Measurements from ENCODE around the gene ZFAND5.

Gene ZFAND5

DNA sequence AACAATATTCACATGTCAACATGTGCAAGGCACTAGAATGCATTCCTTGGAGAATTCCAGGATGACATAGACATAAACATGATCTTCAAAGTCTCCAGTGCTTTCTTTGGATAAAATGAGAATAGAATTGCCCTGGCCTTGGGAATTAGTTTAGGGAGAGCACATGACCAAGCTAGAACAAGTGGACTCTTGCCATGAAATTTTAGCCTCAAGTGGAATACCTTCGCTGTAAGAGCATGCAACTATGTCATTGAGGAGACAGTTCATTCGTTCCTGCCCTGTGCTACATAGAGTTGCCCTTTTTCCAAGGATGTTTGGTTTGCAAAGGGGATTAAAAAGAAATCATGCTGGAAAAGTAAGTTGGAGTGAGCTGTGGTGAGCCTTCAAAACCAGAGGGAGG, 42.7 kb downstream of the ZFAND5 start:
- no peak for DNase-seq

DNA sequence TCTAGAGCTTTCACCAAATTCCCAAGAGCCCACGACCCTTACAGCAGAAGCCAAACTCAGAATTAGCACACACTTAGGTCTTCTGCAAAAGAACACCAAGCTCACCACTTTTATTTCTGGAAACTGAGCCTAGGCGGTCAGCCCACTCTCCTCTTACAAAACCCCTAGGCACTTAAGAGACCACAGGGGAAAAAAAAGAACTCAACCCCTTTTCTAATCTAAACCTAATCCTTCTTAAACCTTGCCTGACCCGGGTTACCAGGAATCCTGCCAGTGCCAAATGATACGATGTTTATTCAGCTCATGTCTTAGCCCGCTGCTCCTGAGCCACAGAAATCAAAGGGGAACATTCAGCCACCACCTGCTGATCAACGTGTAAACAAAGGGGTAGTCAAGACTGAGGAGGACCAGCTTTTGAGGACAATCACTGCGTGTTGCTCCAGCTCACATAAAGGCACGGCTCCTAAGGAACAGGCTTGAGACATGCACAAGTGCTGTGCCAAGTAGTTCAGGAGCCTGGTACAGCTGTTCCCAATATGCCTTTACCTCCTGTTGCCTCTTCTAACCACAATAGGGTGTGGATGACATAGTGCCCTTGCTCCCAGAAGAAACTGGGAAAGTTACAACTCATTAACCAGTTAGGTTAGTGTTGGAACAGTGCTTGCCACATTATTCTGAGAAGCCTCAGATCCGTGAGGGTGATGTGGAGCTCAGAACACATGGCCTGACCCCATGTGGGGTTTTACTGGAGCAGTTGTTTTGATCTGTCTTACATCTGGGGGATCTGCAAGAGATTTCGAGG, 49.3 kb downstream of the ZFAND5 start:
- no peak for DNase-seq

DNA sequence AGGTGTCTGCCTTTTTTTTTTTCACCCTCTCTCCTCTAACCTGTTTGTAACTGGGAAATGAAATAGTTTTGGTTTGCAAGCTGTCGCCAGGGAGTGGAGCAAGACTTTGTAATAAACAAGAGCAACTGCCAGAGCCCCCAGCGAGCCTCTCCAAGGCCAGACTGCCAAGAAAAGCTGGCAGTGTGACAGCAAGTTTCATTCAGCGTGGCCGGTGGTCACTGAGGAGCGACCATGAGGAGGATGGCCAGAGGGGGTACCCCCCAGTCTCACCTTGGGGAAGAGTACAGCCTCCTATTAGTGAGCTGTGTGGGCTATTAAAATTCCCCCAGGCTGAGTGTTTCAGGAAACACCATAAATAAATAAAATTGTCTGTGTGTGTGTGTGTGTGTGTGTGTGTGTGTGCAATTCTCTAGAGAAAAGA, 49.9 kb downstream of the ZFAND5 start:
- DNase-seq = no peak

DNA sequence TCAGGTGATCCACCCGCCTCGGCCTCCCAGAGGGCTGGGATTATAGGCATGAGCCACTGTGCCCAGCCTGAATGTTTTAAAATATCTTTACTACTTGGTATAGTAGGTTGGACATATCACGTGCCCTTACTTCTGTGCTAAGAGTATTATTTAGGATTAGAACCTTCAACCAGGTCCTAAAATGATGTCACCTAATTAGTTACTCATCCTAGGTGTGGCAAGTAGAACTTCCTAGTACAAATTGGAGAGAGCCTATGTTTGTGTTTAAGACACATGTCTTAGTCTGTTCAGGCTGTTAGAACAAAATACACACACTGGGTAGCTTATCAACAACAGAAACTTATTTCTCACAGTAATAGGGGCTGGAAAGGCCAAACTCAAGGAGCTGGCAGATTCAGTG, 51.5 kb downstream of the ZFAND5 start:
- no peak for DNase-seq

DNA sequence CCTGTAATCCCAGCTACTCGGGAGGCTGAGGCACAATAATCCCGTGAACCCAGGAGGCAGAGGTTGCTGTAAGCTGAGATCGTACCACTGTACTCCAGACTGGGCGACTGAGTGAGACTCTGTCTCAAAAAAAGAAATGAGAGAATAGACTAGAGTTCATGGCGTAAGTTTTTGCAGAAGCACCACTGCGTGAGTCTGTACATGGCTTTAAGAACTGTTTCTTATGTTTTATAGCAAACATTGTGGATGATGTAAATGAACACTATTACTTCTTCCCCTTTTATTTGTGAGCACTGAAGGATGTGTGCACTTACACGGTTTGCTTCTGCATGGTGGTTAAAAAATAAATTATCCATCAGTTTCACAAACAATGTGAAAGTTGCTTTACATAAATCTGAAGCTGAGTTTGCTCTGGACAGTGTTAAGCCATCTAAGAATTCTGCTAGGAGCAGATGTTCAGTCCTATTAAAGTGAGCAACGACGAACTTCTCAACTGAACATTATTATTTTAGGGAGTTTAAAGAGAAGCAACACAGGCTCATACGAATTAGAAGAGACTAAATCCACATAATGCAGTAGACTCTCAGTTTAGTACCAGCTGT, 52.5 kb downstream of the ZFAND5 start:
- DNase-seq = peak; percentile 33

DNA sequence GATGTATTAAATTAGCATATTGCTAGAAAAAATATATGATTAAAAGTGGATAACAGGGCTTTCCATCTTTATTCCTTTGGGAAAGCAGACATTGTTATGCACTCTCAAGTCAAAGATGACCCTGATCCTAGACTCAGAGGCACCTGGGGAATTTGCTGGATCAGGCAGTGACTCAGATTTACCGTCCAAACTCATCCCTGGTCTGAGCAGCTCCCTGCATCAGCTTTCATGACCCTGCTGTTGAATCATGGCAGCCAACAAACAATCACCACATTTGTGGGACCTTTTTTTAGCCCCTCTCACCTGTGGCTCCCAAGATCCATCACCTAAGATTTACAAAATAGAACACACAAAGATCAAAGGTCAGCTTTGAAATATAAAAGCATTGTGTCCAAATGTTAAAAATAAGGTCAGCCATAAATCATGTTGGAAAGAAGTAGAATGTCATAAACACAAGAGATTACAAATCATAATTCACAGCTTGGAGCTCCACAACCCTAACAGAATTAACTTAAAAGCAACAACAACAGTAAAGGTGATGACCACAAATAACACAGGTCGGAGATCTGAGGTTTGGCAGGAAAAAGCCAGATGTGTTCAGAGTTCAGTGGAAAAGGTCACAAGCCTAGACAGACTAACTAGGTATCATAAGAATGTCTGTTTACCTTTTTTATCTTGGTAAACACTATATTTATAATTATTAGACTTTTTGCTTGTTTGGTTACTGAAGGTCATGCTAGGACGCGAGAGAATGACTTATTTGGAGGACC, 55.5 kb downstream of the ZFAND5 start:
- DNase-seq = no peak

DNA sequence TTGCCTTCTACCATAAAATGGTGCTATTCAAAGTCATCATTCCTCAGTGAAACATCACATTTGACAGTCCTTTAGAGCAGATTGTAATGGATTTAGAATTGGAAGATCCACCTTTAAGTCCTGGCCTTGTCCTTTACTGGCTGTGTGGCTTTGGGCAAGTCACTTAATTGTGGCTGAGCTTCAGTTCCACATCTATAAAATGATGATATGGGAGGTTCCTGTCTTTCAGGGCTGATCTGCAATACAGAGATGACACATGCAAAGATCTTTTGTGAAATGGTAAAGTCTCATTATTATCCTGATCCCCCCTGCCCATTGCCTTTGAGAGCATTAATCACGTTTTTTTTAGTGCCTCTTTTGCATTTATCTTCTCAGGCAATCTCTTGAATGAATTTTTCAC, 58.2 kb downstream of the ZFAND5 start:
- peak; percentile 77 for DNase-seq

DNA sequence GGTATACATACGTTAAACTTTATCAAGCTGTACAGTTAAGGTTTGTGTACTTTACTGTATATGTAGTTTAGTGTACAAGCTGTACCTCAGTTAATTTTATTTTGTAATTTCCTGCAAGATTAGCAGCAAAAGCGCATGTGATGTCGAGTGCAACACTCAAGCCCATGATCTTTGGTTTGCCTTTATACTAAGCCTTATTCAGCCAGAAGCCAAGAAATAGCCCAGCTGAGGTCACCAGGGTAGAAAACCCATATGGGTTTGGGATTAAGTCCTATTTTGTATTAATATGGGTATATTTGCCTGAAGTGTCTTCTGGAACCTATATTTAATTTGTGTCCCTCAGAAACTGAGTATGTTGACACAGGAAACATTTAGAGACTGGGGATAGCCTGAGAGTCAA, 59.3 kb downstream of the ZFAND5 start:
- peak; percentile 49 for DNase-seq

DNA sequence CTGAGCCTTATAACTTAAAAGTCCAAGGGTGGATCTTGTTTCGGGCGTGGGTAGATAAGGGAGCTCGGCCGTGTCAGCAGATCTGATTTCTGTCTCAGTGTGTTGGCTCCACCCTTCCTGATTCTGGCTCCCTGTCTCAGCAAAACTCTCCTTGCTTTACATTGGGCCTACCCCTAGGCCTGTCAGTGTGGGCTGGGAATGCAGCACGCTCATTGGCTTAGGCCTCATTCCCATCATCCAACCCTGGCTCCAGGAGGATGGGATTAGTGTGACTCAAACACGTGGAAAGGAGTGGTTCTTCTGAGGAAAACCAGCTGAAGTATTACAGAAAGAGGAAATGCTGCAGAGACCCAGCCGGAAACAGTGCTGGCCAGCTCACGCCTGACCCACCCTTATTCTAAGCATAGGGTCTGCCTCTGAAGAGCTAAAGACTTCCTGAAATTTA, 59.9 kb downstream of the ZFAND5 start:
- DNase-seq = peak; percentile 98

DNA sequence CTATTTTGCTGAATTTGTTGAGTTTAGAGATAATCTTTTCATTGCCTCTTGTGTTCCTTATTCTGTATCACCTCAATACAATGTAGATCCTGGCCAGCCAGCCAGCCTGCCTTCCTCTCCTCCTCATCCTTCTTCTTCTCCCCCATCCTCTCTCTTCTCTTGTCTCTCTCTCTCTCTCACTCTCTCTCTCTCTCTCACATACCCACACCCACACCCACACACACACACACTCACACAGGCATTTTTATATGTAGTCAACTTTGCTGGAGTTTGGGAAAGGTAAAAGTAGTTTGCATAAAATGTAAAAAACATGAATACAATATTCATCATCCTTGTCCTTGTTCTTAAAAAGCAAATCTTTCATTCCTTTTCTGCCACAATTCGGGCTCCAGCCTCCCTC, 60.5 kb downstream of the ZFAND5 start:
- DNase-seq = peak; percentile 11
